ENCODE results near the gene DICER1. TPM values are rescaled to one million over a fixed set of nuclear protein-coding genes. Genes with fewer than 3 reads are reported as not detected.
A peak's percentile ranks its signal among the peaks of the same experiment; 100 is the strongest.

DICER1 gene
- total RNA-seq, 2 experiments from 2014 or later, result 39.9 to 40.9 TPM

GRCh38 chr14:95156161-95157047 is 925 bp downstream of the DICER1 start:
- Mint-ChIP-seq H3K27me3 (no peaks in the 10 kb centered on the region), H3K4me1 (ENCODE audit: low read depth) (peaks cover 47% of the 10 kb centered on the region), H3K4me3 (peak overlapping the region; percentile 82), H3K9me3 (no peaks in the 10 kb centered on the region), H3K36me3 (peaks cover 6% of the 10 kb centered on the region), H3K27ac (peak overlapping the region; percentile 77)
- peak; percentile 50 for DNase-seq
- intact Hi-C loops (cut with micrococcal nuclease), result loop anchor here (1.0 to 5.0 kb wide), 4 partner anchors 14 to 378 kb away; partner anchors contain the start of genes CLMN and SYNE3
- ChIA-PET POLR2A (no interaction called here), CTCF (no interaction called here)

GRCh38 chr14:95155045-95155444 is 2.3 kb downstream of the DICER1 start:
- intact Hi-C loops (cut with micrococcal nuclease), result loop anchor here (2.0 to 5.0 kb wide), 3 partner anchors 106 to 362 kb away; partner anchors contain the start of genes CLMN and SYNE3
- Mint-ChIP-seq H3K4me1 (ENCODE audit: low read depth) (peaks cover 57% of the 10 kb centered on the region), H3K27ac (no peak overlapping the region), H3K27me3 (no peaks in the 10 kb centered on the region), H3K4me3 (peak overlapping the region; percentile 82), H3K36me3 (peaks cover 6% of the 10 kb centered on the region), H3K9me3 (no peaks in the 10 kb centered on the region)
- DNase-seq, result no peak
- ChIA-PET POLR2A (no interaction called here), CTCF (no interaction called here)

- DNase-seq, result no peak
- peaks cover 6% of the 10 kb centered on the region for H3K36me3 Mint-ChIP-seq
- CTCF ChIA-PET, result interaction anchor here (0.9 kb wide), 1 partner anchor 10 kb away, joined by 3 read pairs; no protein-coding TSS in a partner anchor
- H3K9me3 Mint-ChIP-seq, result no peaks in the 10 kb centered on the region
- no peak overlapping the region for H3K27ac Mint-ChIP-seq
- POLR2A ChIA-PET, result no interaction called here
- H3K27me3 Mint-ChIP-seq, result no peaks in the 10 kb centered on the region
- no peak overlapping the region for H3K4me3 Mint-ChIP-seq
- peaks cover 66% of the 10 kb centered on the region for H3K4me1 Mint-ChIP-seq (ENCODE audit: low read depth)
- intact Hi-C loops (cut with micrococcal nuclease), result loop anchor here (2.0 kb wide), 1 partner anchor 107 kb away; no protein-coding TSS in a partner anchor
Observed at GRCh38 chr14:95153866-95154265, 3.5 kb downstream of the DICER1 start.

- H3K27ac Mint-ChIP-seq, result no peak overlapping the region
- H3K36me3 Mint-ChIP-seq, result peaks cover 11% of the 10 kb centered on the region
- CTCF ChIA-PET, result no interaction called here
- H3K4me3 Mint-ChIP-seq, result no peak overlapping the region
- POLR2A ChIA-PET, result no interaction called here
- H3K4me1 Mint-ChIP-seq (ENCODE audit: low read depth), result peaks cover 72% of the 10 kb centered on the region
- H3K9me3 Mint-ChIP-seq, result peaks cover 2% of the 10 kb centered on the region
- no peaks in the 10 kb centered on the region for H3K27me3 Mint-ChIP-seq
- no peak for DNase-seq
- intact Hi-C loops (cut with micrococcal nuclease), result no loop called here
Observed at GRCh38 chr14:95151561-95151960, 5.8 kb downstream of the DICER1 start.

GRCh38 chr14:95150910-95151309 is 6.4 kb downstream of the DICER1 start:
- Mint-ChIP-seq H3K4me1 (ENCODE audit: low read depth) (peaks cover 73% of the 10 kb centered on the region), H3K27ac (no peak overlapping the region), H3K36me3 (peaks cover 10% of the 10 kb centered on the region), H3K27me3 (no peaks in the 10 kb centered on the region), H3K4me3 (no peak overlapping the region), H3K9me3 (peaks cover 7% of the 10 kb centered on the region)
- no peak for DNase-seq
- ChIA-PET CTCF (no interaction called here), POLR2A (no interaction called here)
- intact Hi-C loops (cut with micrococcal nuclease), result no loop called here

- peaks cover 20% of the 10 kb centered on the region for H3K36me3 Mint-ChIP-seq
- intact Hi-C loops (cut with micrococcal nuclease), result no loop called here
- H3K4me1 Mint-ChIP-seq (ENCODE audit: low read depth), result peaks cover 69% of the 10 kb centered on the region
- H3K9me3 Mint-ChIP-seq, result peaks cover 17% of the 10 kb centered on the region
- ChIA-PET CTCF (no interaction called here), POLR2A (no interaction called here)
- H3K27me3 Mint-ChIP-seq, result no peaks in the 10 kb centered on the region
- no peak for DNase-seq
- no peak overlapping the region for H3K4me3 Mint-ChIP-seq
- no peak overlapping the region for H3K27ac Mint-ChIP-seq
Observed at GRCh38 chr14:95149441-95149840, 7.9 kb downstream of the DICER1 start.

- CTCF ChIA-PET, result no interaction called here
- H3K27ac Mint-ChIP-seq, result no peak overlapping the region
- peaks cover 17% of the 10 kb centered on the region for H3K9me3 Mint-ChIP-seq
- POLR2A ChIA-PET, result no interaction called here
- DNase-seq, result no peak
- H3K4me1 Mint-ChIP-seq (ENCODE audit: low read depth), result peaks cover 69% of the 10 kb centered on the region
- no peak overlapping the region for H3K4me3 Mint-ChIP-seq
- intact Hi-C loops (cut with micrococcal nuclease), result no loop called here
- no peaks in the 10 kb centered on the region for H3K27me3 Mint-ChIP-seq
- H3K36me3 Mint-ChIP-seq, result peaks cover 18% of the 10 kb centered on the region
Observed at GRCh38 chr14:95147597-95147996, 9.7 kb downstream of the DICER1 start.

- Mint-ChIP-seq H3K4me3 (no peak overlapping the region), H3K36me3 (peaks cover 18% of the 10 kb centered on the region), H3K9me3 (peaks cover 17% of the 10 kb centered on the region), H3K27me3 (no peaks in the 10 kb centered on the region), H3K4me1 (ENCODE audit: low read depth) (peaks cover 69% of the 10 kb centered on the region), H3K27ac (no peak overlapping the region)
- no peak for DNase-seq
- CTCF ChIA-PET, result no interaction called here
- intact Hi-C loops (cut with micrococcal nuclease), result no loop called here
- POLR2A ChIA-PET, result no interaction called here
Observed at GRCh38 chr14:95146079-95146771, 11.1 kb downstream of the DICER1 start.

GRCh38 chr14:95144849-95145248 is 12.5 kb downstream of the DICER1 start:
- intact Hi-C loops (cut with micrococcal nuclease), result loop anchor here (5.0 kb wide), 1 partner anchor 117 kb away; no protein-coding TSS in a partner anchor
- DNase-seq, result no peak
- no peaks in the 10 kb centered on the region for H3K27me3 Mint-ChIP-seq
- H3K4me3 Mint-ChIP-seq, result no peak overlapping the region
- H3K27ac Mint-ChIP-seq, result no peak overlapping the region
- ChIA-PET CTCF (no interaction called here), POLR2A (no interaction called here)
- H3K36me3 Mint-ChIP-seq, result peaks cover 19% of the 10 kb centered on the region
- H3K9me3 Mint-ChIP-seq, result peaks cover 17% of the 10 kb centered on the region
- H3K4me1 Mint-ChIP-seq (ENCODE audit: low read depth), result peaks cover 66% of the 10 kb centered on the region

GRCh38 chr14:95143808-95144620 is 13.3 kb downstream of the DICER1 start:
- Mint-ChIP-seq H3K4me1 (ENCODE audit: low read depth) (peaks cover 68% of the 10 kb centered on the region), H3K36me3 (peaks cover 19% of the 10 kb centered on the region), H3K27me3 (no peaks in the 10 kb centered on the region), H3K9me3 (peaks cover 17% of the 10 kb centered on the region), H3K4me3 (no peak overlapping the region), H3K27ac (no peak overlapping the region)
- ChIA-PET CTCF (interaction anchor here (1.2 kb wide), 1 partner anchor 10 kb away, joined by 3 read pairs; no protein-coding TSS in a partner anchor), POLR2A (no interaction called here)
- intact Hi-C loops (cut with micrococcal nuclease), result loop anchor here (2.0 to 5.0 kb wide), 2 partner anchors 13 to 118 kb away; partner anchors contain the start of gene DICER1
- no peak for DNase-seq

- no peak overlapping the region for H3K27ac Mint-ChIP-seq
- peaks cover 70% of the 10 kb centered on the region for H3K4me1 Mint-ChIP-seq (ENCODE audit: low read depth)
Observed at GRCh38 chr14:95142208-95142607, 15.1 kb downstream of the DICER1 start.

GRCh38 chr14:95141684-95142083 is 15.6 kb downstream of the DICER1 start:
- H3K27ac Mint-ChIP-seq, result no peak overlapping the region
- no peak for DNase-seq
- POLR2A ChIA-PET, result no interaction called here
- peaks cover 16% of the 10 kb centered on the region for H3K9me3 Mint-ChIP-seq
- no peaks in the 10 kb centered on the region for H3K27me3 Mint-ChIP-seq
- intact Hi-C loops (cut with micrococcal nuclease), result loop anchor here (2.0 to 5.0 kb wide), 2 partner anchors 15 to 121 kb away; partner anchors contain the start of gene DICER1
- no peak overlapping the region for H3K4me3 Mint-ChIP-seq
- CTCF ChIA-PET, result no interaction called here
- H3K36me3 Mint-ChIP-seq, result peaks cover 13% of the 10 kb centered on the region
- peaks cover 72% of the 10 kb centered on the region for H3K4me1 Mint-ChIP-seq (ENCODE audit: low read depth)

More at GRCh38 chr14:95142208-95142607, 15.1 kb downstream of the DICER1 start:
- H3K27me3 Mint-ChIP-seq, result no peaks in the 10 kb centered on the region
- H3K36me3 Mint-ChIP-seq, result peaks cover 14% of the 10 kb centered on the region
- intact Hi-C loops (cut with micrococcal nuclease), result loop anchor here (2.0 to 5.0 kb wide), 2 partner anchors 15 to 120 kb away; partner anchors contain the start of gene DICER1
- no peak overlapping the region for H3K4me3 Mint-ChIP-seq
- POLR2A ChIA-PET, result no interaction called here
- peaks cover 17% of the 10 kb centered on the region for H3K9me3 Mint-ChIP-seq
- no peak for DNase-seq
- CTCF ChIA-PET, result no interaction called here

Measured in activated CD4-positive, alpha-beta memory T cell treated with anti-CD3 and anti-CD28 coated beads for 36 hours (primary cell).